ENCODE results near the gene VDR. TPM values are rescaled to one million over a fixed set of nuclear protein-coding genes. Genes with fewer than 3 reads are reported as not detected.

Gene VDR
- polyA plus RNA-seq, 1 donor (not counting 4 experiments of a cell fraction or from before 2014, with no cell fraction given), result 43.3 TPM

DNA sequence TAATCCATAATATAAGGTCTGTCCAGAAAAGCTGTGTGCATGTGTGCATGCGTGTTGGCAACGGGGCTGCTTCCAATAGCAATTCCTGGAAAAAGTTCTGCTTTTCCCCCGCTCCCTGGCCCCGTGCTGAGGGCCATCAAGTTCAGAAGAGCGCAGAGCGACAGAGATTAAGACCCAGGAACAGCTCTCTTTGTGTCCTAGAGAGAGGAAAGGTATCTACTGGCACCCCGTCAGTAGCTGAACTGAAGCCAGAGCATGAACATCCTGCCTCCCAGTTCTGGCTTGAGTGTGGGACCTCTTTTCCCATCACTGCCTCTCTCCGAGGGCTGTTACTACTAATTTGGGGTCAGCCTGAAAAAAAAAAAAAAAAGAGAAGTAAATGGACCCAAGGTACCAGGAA, 100.6 kb downstream of the VDR start:
- Histone ChIP-seq H3K27ac (ENCODE audit: control insufficient read depth, insufficient read depth, low read length) (no peak overlapping the region), H3K4me3 (ENCODE audit: control insufficient read depth in 2 of 3, extremely low read depth in 1 of 3, insufficient read depth in 2 of 3, low read depth in 1 of 3, low read length in 3 of 3) (no peak overlapping the region), H4K20me1 (ENCODE audit: control insufficient read depth, extremely low read depth, insufficient read depth, low read length) (peaks cover 40% of the 10 kb centered on the region), H3K4me2 (ENCODE audit: control insufficient read depth, extremely low read depth, insufficient read depth, low read depth, low read length) (no peak overlapping the region), H3K79me2 (ENCODE audit: control insufficient read depth, insufficient read depth, low read length) (peaks cover 99% of the 10 kb centered on the region), H3K36me3 (ENCODE audit: control insufficient read depth in 2 of 2, extremely low read depth in 1 of 2, insufficient read depth in 2 of 2, low read length in 2 of 2) (peaks cover 26 to 43% of the 10 kb centered on the region in 2 experiments), H2AFZ (ENCODE audit: control insufficient read depth, low read length) (no peak overlapping the region), H3K9me3 (ENCODE audit: control insufficient read depth, low read depth, low read length) (no peaks in the 10 kb centered on the region), H3K9ac (ENCODE audit: control insufficient read depth, extremely low read depth, insufficient read depth, low read length) (no peak overlapping the region), H3K4me1 (ENCODE audit: control insufficient read depth, extremely low read depth, insufficient read depth, low read length) (peaks cover 13% of the 10 kb centered on the region), H3K9me1 (ENCODE audit: control insufficient read depth, extremely low read depth, insufficient read depth, low read length) (peaks cover 8% of the 10 kb centered on the region), H3K27me3 (ENCODE audit: control insufficient read depth, extremely low read depth, insufficient read depth, low read length) (no peaks in the 10 kb centered on the region)
- TF ChIP-seq EZH2 (IDR thresholded peaks at IDR 0.05; ENCODE audit: low read length), result no peak
- TF ChIP-seq, protein P1, sequence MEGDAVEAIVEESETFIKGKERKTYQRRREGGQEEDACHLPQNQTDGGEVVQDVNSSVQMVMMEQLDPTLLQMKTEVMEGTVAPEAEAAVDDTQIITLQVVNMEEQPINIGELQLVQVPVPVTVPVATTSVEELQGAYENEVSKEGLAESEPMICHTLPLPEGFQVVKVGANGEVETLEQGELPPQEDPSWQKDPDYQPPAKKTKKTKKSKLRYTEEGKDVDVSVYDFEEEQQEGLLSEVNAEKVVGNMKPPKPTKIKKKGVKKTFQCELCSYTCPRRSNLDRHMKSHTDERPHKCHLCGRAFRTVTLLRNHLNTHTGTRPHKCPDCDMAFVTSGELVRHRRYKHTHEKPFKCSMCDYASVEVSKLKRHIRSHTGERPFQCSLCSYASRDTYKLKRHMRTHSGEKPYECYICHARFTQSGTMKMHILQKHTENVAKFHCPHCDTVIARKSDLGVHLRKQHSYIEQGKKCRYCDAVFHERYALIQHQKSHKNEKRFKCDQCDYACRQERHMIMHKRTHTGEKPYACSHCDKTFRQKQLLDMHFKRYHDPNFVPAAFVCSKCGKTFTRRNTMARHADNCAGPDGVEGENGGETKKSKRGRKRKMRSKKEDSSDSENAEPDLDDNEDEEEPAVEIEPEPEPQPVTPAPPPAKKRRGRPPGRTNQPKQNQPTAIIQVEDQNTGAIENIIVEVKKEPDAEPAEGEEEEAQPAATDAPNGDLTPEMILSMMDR (optimal IDR thresholded peaks at IDR 0.05 in 1 of 3, IDR thresholded peaks at IDR 0.05 in 1 of 3, conservative IDR thresholded peaks at IDR 0.05 in 1 of 3; ENCODE audit: extremely low read depth in 1 of 3, insufficient read depth in 2 of 3, low read length in 3 of 3), result no peak
- no peak for FAIRE-seq
- DNase-seq (ENCODE audit: low read depth, low spot score), result no peak
- dilution Hi-C loops (cut with MboI; ENCODE audit: extremely low pct_ligation_motif_present, low sequenced_read_pairs), result no loop called here

GRCh38 chr12:47803191-47803875, 101.5 kb downstream of the VDR start:
- Histone ChIP-seq H3K36me3 (ENCODE audit: control insufficient read depth in 2 of 2, extremely low read depth in 1 of 2, insufficient read depth in 2 of 2, low read length in 2 of 2) (peaks cover 31 to 43% of the 10 kb centered on the region in 2 experiments), H3K27me3 (ENCODE audit: control insufficient read depth, extremely low read depth, insufficient read depth, low read length) (no peaks in the 10 kb centered on the region), H3K9ac (ENCODE audit: control insufficient read depth, extremely low read depth, insufficient read depth, low read length) (no peak overlapping the region), H3K4me3 (ENCODE audit: control insufficient read depth in 2 of 3, extremely low read depth in 1 of 3, insufficient read depth in 2 of 3, low read depth in 1 of 3, low read length in 3 of 3) (no peak overlapping the region), H3K4me1 (ENCODE audit: control insufficient read depth, extremely low read depth, insufficient read depth, low read length) (peaks cover 5% of the 10 kb centered on the region), H3K9me1 (ENCODE audit: control insufficient read depth, extremely low read depth, insufficient read depth, low read length) (peaks cover 8% of the 10 kb centered on the region), H3K4me2 (ENCODE audit: control insufficient read depth, extremely low read depth, insufficient read depth, low read depth, low read length) (no peak overlapping the region), H3K27ac (ENCODE audit: control insufficient read depth, insufficient read depth, low read length) (no peak overlapping the region), H2AFZ (ENCODE audit: control insufficient read depth, low read length) (no peak overlapping the region), H3K9me3 (ENCODE audit: control insufficient read depth, low read depth, low read length) (no peaks in the 10 kb centered on the region), H4K20me1 (ENCODE audit: control insufficient read depth, extremely low read depth, insufficient read depth, low read length) (peaks cover 41% of the 10 kb centered on the region), H3K79me2 (ENCODE audit: control insufficient read depth, insufficient read depth, low read length) (peaks cover 97% of the 10 kb centered on the region)
- no peak for TF ChIP-seq EZH2 (IDR thresholded peaks at IDR 0.05; ENCODE audit: low read length)
- TF ChIP-seq, protein P1 (optimal IDR thresholded peaks at IDR 0.05 in 1 of 3, IDR thresholded peaks at IDR 0.05 in 1 of 3, conservative IDR thresholded peaks at IDR 0.05 in 1 of 3; ENCODE audit: extremely low read depth in 1 of 3, insufficient read depth in 2 of 3, low read length in 3 of 3), result no peak
- dilution Hi-C loops (cut with MboI; ENCODE audit: extremely low pct_ligation_motif_present, low sequenced_read_pairs), result no loop called here
- FAIRE-seq, result no peak
- no peak for DNase-seq (ENCODE audit: low read depth, low spot score)
